Mesodermal cell (in vitro differentiated cells): ENCODE measurements around the gene IFNK.

Experiments
- H3K27ac ChIP-seq: 2 replicates; pipeline ENCODE4 v1.7.0; 2013; ENCODE audit warnings: mild to moderate bottlenecking, low read depth, low read length, moderate library complexity; ENCODE audit not compliant: severe bottlenecking
- H3K36me3 ChIP-seq: 2 replicates; pipeline ENCODE4 v1.7.1; 2013; ENCODE audit warnings: mild to moderate bottlenecking, low read length, moderate library complexity; ENCODE audit not compliant: control insufficient read depth, insufficient read depth
- H3K4me1 ChIP-seq: one replicate; pipeline ENCODE4 v1.7.1; 2013; ENCODE audit warnings: mild to moderate bottlenecking, low read length; ENCODE audit not compliant: insufficient read depth, control insufficient read depth, poor library complexity, severe bottlenecking
- H3K4me3 ChIP-seq: 2 replicates; pipeline ENCODE4 v1.7.0; 2013; ENCODE audit warnings: low read length, control low read depth, mild to moderate bottlenecking; ENCODE audit not compliant: insufficient read depth, poor library complexity, severe bottlenecking; ENCODE audit errors: extremely low read depth
- H3K9me3 ChIP-seq: 2 replicates; pipeline ENCODE4 v1.7.1; 2013; ENCODE audit warnings: mild to moderate bottlenecking, low read length, moderate library complexity; ENCODE audit not compliant: control insufficient read depth
- WGBS, 2 experiments: methylation state at CpG; one replicate each; pipeline ENCODE4 v1.1.5; 2013; ENCODE audit warnings: missing lambda C conversion rate in 2 of 2; ENCODE audit not compliant: insufficient coverage in 2 of 2; 5-methylcytosine and 5-hydroxymethylcytosine counted together

IFNK gene

DNA sequence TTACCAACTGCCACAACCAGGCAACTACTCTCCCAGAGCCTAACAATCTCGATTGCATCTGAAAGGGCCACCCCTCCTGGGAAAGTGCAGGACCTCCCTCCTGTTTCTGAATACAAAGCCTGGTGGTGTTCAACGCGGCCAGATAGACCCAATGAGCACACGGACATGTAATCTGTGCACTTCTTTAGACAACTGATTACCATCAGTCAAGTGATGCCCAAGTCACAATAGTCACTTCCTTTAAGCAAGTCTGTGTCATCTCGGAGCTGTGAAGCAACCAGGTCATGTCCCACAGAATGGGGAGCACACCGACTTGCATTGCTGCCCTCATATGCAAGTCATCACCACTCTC is 48.5 kb downstream of the IFNK start:
- Histone ChIP-seq H3K9me3 (no peaks in the 10 kb centered on the region), H3K36me3 (no peaks in the 10 kb centered on the region), H3K27ac (peak overlapping the region; percentile 97), H3K4me3 (peak overlapping the region; percentile 60), H3K4me1 (peaks cover 4% of the 10 kb centered on the region)
- 0% methylated on average over 5 to 6 of the region's 6 CpGs for WGBS, 2 experiments

DNA sequence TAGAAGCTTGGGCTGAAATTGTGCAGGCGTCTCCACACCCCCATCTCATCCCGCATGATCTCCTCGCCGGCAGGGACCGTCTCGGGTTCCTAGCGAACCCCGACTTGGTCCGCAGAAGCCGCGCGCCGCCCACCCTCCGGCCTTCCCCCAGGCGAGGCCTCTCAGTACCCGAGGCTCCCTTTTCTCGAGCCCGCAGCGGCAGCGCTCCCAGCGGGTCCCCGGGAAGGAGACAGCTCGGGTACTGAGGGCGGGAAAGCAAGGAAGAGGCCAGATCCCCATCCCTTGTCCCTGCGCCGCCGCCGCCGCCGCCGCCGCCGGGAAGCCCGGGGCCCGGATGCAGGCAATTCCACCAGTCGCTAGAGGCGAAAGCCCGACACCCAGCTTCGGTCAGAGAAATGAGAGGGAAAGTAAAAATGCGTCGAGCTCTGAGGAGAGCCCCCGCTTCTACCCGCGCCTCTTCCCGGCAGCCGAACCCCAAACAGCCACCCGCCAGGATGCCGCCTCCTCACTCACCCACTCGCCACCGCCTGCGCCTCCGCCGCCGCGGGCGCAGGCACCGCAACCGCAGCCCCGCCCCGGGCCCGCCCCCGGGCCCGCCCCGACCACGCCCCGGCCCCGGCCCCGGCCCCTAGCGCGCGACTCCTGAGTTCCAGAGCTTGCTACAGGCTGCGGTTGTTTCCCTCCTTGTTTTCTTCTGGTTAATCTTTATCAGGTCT is 49.0 kb downstream of the IFNK start, which contains the start of gene C9orf72:
TSS of gene C9orf72 (minus strand) at position 564 of the 716 bp plus-strand sequence. CDS start 6,361 bp downstream, outside the sequence.
- Histone ChIP-seq H3K9me3 (no peaks in the 10 kb centered on the region), H3K36me3 (no peaks in the 10 kb centered on the region), H3K27ac (peak within 1 kb of the TSS; percentile 97), H3K4me3 (peak within 1 kb of the TSS; percentile 60), H3K4me1 (peaks cover 4% of the 10 kb centered on the region)
- WGBS, 2 experiments, result 0 to 1% methylated on average over 21 to 25 of the region's 72 CpGs

DNA sequence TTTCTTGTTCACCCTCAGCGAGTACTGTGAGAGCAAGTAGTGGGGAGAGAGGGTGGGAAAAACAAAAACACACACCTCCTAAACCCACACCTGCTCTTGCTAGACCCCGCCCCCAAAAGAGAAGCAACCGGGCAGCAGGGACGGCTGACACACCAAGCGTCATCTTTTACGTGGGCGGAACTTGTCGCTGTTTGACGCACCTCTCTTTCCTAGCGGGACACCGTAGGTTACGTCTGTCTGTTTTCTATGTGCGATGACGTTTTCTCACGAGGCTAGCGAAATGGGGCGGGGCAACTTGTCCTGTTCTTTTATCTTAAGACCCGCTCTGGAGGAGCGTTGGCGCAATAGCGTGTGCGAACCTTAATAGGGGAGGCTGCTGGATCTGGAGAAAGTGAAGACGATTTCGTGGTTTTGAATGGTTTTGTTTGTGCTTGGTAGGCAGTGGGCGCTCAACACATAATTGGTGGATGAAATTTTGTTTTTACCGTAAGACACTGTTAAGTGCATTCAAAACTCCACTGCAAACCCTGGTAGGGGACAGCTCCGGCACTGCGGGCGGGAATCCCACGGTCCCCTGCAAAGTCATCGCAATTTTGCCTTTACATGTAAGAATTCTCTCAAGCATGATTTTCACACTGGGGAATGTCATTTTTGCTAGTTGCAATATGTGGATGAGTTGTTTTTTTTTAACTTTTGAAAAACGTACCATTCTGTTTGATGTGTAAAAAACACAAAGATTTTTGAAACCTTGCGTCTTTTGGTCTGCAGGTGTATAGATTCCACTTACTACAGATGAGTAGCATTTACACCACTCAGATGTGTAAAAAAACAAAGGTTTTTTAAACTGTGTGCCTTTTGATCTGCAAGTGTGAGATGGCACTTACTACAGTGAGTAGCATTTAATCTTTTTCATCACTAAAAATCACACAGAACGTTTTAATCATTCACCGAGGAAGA is 49.8 kb downstream of the IFNK start:
- no peaks in the 10 kb centered on the region for H3K9me3 ChIP-seq
- H3K36me3 ChIP-seq, result no peaks in the 10 kb centered on the region
- WGBS, 2 experiments, result 1% methylated on average over 23 to 29 of the region's 35 CpGs

More for the DNA sequence above, 49.8 kb downstream of the IFNK start:
- Histone ChIP-seq H3K4me1 (peaks cover 4% of the 10 kb centered on the region), H3K27ac (peak overlapping the region; percentile 97), H3K4me3 (peak overlapping the region; percentile 60)
